Epithelial cell of esophagus (primary cell): ENCODE measurements around the gene FITM1.

ENCODE experiments used
- DNase-seq: peaks from one replicate; pipeline ENCODE4 v3.0.0; 2010; ENCODE audit warnings: low read depth
- H3K4me3 ChIP-seq: 2 replicates; pipeline ENCODE4 v1.5.1; 2011; ENCODE audit warnings: mild to moderate bottlenecking, low read length, control low read depth
- CTCF ChIP-seq: IDR thresholded peaks from 2 replicates; pipeline ENCODE4 v1.5.1; 2011; ENCODE audit warnings: low read depth, mild to moderate bottlenecking, low read length, control low read depth, inconsistent platforms; ENCODE audit not compliant: insufficient read depth; ENCODE audit errors: missing control alignments

FITM1 gene

GRCh38 chr14:24178399-24179178, 48.1 kb downstream of the FITM1 start:
- no peak overlapping the region for H3K4me3 ChIP-seq
- DNase-seq, result no peak
- no peak for TF ChIP-seq CTCF

- TF ChIP-seq CTCF, result no peak
- H3K4me3 ChIP-seq, result no peak overlapping the region
- no peak for DNase-seq
Observed at GRCh38 chr14:24179294-24179960, 49.0 kb downstream of the FITM1 start.

GRCh38 chr14:24179961-24180796, 49.7 kb downstream of the FITM1 start:
- DNase-seq, result peak; percentile 39
- TF ChIP-seq CTCF, result no peak
- H3K4me3 ChIP-seq, result no peak overlapping the region

- TF ChIP-seq CTCF, result no peak
- H3K4me3 ChIP-seq, result no peak overlapping the region
- DNase-seq, result no peak
Observed at GRCh38 chr14:24181371-24182077, 51.1 kb downstream of the FITM1 start.
